GM23338 (cell line): ENCODE measurements around the gene TMEM247. TPM values are rescaled to one million over a fixed set of nuclear protein-coding genes. Genes with fewer than 3 reads are reported as not detected.

ENCODE experiments used
- ATAC-seq: fragments of 200-7000 bp; cut with Tn5 transposase; 3 replicates; pipeline ENCODE4 v1.9.1; 2020
- DNase-seq: peaks from one replicate; pipeline ENCODE4 v3.0.0-alpha.2; 2015; ENCODE audit warnings: low spot score
- H2AFZ ChIP-seq: fragments of 200-600 bp; sonication (generic); 2 replicates; pipeline ENCODE4 v1.8.0; 2016; ENCODE audit warnings: antibody characterized with exemption, mild to moderate bottlenecking, moderate library complexity
- H3F3A ChIP-seq: fragments of 200-600 bp; sonication (generic); replicated peaks from 2 replicates; pipeline ENCODE4 v1.8.0; 2017; ENCODE audit warnings: antibody characterized with exemption, mixed run types, low read depth
- H3K27ac ChIP-seq: fragments of 200-600 bp; sonication (generic); 2 replicates; pipeline ENCODE4 v1.6.1; 2016; ENCODE audit warnings: low read depth
- H3K27me3 ChIP-seq: fragments of 200-600 bp; sonication (generic); 2 replicates; pipeline ENCODE4 v1.8.0; 2016; ENCODE audit warnings: mild to moderate bottlenecking, mixed run types, moderate library complexity; ENCODE audit not compliant: insufficient read depth
- H3K36me3 ChIP-seq: fragments of 200-600 bp; sonication (generic); 2 replicates; pipeline ENCODE4 v1.8.0; 2016; ENCODE audit warnings: mild to moderate bottlenecking; ENCODE audit not compliant: insufficient read depth
- H3K4me1 ChIP-seq: fragments of 200-600 bp; sonication (generic); 2 replicates; pipeline ENCODE4 v1.8.0; 2016; ENCODE audit warnings: mild to moderate bottlenecking, moderate library complexity; ENCODE audit not compliant: insufficient read depth
- H3K4me2 ChIP-seq: fragments of 200-600 bp; sonication (generic); 2 replicates; pipeline ENCODE4 v1.7.1; 2017; ENCODE audit warnings: mixed run types
- H3K4me3 ChIP-seq: fragments of 200-600 bp; sonication (generic); 2 replicates; pipeline ENCODE4 v1.6.1; 2016; ENCODE audit warnings: mixed run types
- H3K79me2 ChIP-seq: fragments of 200-600 bp; sonication (generic); replicated peaks from 2 replicates; pipeline ENCODE4 v1.8.0; 2017; ENCODE audit warnings: mild to moderate bottlenecking; ENCODE audit not compliant: insufficient read depth
- H3K9me2 ChIP-seq: fragments of 200-600 bp; sonication (generic); 2 replicates; pipeline ENCODE4 v1.8.0; 2017; ENCODE audit not compliant: insufficient read depth
- H4K20me1 ChIP-seq: fragments of 200-600 bp; sonication (generic); replicated peaks from 2 replicates; pipeline ENCODE4 v1.8.0; 2017; ENCODE audit warnings: mild to moderate bottlenecking; ENCODE audit not compliant: insufficient read depth
- H3K27ac Mint-ChIP-seq: 2 replicates; pipeline ENCODE4 v1.8.0; 2020; ENCODE audit warnings: inconsistent platforms, mild to moderate bottlenecking, moderate library complexity, mixed read lengths
- H3K27me3 Mint-ChIP-seq: 3 replicates; pipeline ENCODE4 v1.8.0; 2022; ENCODE audit warnings: low read depth, mild to moderate bottlenecking, moderate library complexity, mixed read lengths, inconsistent platforms; ENCODE audit not compliant: insufficient read depth, poor library complexity
- H3K36me3 Mint-ChIP-seq: 3 replicates; pipeline ENCODE4 v1.8.0; 2021; ENCODE audit warnings: low read depth, mild to moderate bottlenecking, inconsistent platforms, moderate library complexity, mixed read lengths
- H3K4me1 Mint-ChIP-seq: 3 replicates; pipeline ENCODE4 v1.8.0; 2020; ENCODE audit warnings: mild to moderate bottlenecking, inconsistent platforms, mixed read lengths
- H3K4me3 Mint-ChIP-seq: 3 replicates; pipeline ENCODE4 v1.8.0; 2021; ENCODE audit warnings: moderate library complexity, mild to moderate bottlenecking, inconsistent platforms, mixed read lengths
- H3K9me3 Mint-ChIP-seq: 3 replicates; pipeline ENCODE4 v1.8.0; 2020; ENCODE audit warnings: moderate library complexity, mild to moderate bottlenecking, inconsistent platforms, mixed read lengths
- CREB1 ChIP-seq: fragments of 250-450 bp; sonication (Bioruptor Pico); IDR thresholded peaks from 2 replicates; pipeline ENCODE4 v1.5.0; 2020; ENCODE audit warnings: low read depth, mild to moderate bottlenecking, moderate library complexity
- EZH2 ChIP-seq: fragments of 200-600 bp; sonication (generic); IDR thresholded peaks from one replicate; pipeline ENCODE4 v1.8.0; 2017; ENCODE audit warnings: antibody characterized with exemption, mild to moderate bottlenecking, low read depth; ENCODE audit not compliant: unreplicated experiment
- EZH2phosphoT487 ChIP-seq: fragments of 200-600 bp; sonication (generic); IDR thresholded peaks from one replicate; pipeline ENCODE4 v1.8.1; 2018; ENCODE audit warnings: antibody characterized with exemption; ENCODE audit not compliant: unreplicated experiment
- JUNB ChIP-seq: IDR thresholded peaks from one replicate; pipeline ENCODE4 v1.6.1; 2016; ENCODE audit warnings: antibody characterized with exemption; ENCODE audit not compliant: unreplicated experiment
- NANOG ChIP-seq: IDR thresholded peaks from 2 replicates; pipeline ENCODE4 v1.6.1; 2016; ENCODE audit warnings: antibody characterized with exemption, borderline replicate concordance
- POLR2AphosphoS5 ChIP-seq: IDR thresholded peaks from 2 replicates; pipeline ENCODE4 v1.6.1; 2016; ENCODE audit warnings: antibody characterized with exemption, low read depth
- STAT1 ChIP-seq: IDR thresholded peaks from one replicate; pipeline ENCODE4 v1.6.1; 2016; ENCODE audit warnings: antibody characterized with exemption; ENCODE audit not compliant: unreplicated experiment
- ZNF114 ChIP-seq: fragments of 250-450 bp; sonication (Bioruptor Pico); IDR thresholded peaks from 2 replicates; pipeline ENCODE4 v1.5.0; 2020; ENCODE audit warnings: mild to moderate bottlenecking, moderate library complexity
- ZNF331 ChIP-seq: fragments of 250-450 bp; sonication (Bioruptor Pico); IDR thresholded peaks from 2 replicates; pipeline ENCODE4 v1.5.0; 2020; ENCODE audit warnings: low read depth, mild to moderate bottlenecking, moderate library complexity
- polyA plus RNA-seq: library from polyadenylated mRNA; unstranded; fragments of >200 nt; fragmentation: Nextera tagmentation; extraction: Ambion mirVana; gene quantifications from 2 replicates; pipeline ENCODE4 v1.2.1, GENCODE V29; 2016
- total RNA-seq: library from RNA; depleted of rRNA; stranded (reverse); fragments of >200 nt; shearing (Covaris generic); gene quantifications from 2 replicates; pipeline ENCODE4 v1.2.3, GENCODE V29; 2014
- TF ChIP-seq, protein P1 (sequence below): fragments of 250-450 bp; sonication (Bioruptor Pico); IDR thresholded peaks from 2 replicates; pipeline ENCODE4 v1.5.0; 2020; ENCODE audit warnings: mild to moderate bottlenecking, moderate library complexity
- TF ChIP-seq, protein P2 (sequence below), 2 experiments: fragments of 200-600 bp in 1 of 2; sonication (generic) in 1 of 2; conservative IDR thresholded peaks; 2 replicates each; pipeline versions ENCODE4 v1.5.1 to v1.6.1; 2016 to 2017; ENCODE audit warnings: antibody characterized with exemption in 2 of 2, low read depth in 2 of 2, mild to moderate bottlenecking in 2 of 2, moderate library complexity in 1 of 2
- TF ChIP-seq, protein P3 (sequence below): IDR thresholded peaks from 2 replicates; pipeline ENCODE4 v1.6.1; 2016; ENCODE audit warnings: antibody characterized with exemption
- TF ChIP-seq, protein P4 (sequence below): IDR thresholded peaks from one replicate; pipeline ENCODE4 v1.6.1; 2018; ENCODE audit warnings: antibody characterized with exemption; ENCODE audit not compliant: unreplicated experiment

TMEM247 gene
- total and polyA plus RNA-seq, 2 experiments from 2014 or later, result not detected

DNA sequence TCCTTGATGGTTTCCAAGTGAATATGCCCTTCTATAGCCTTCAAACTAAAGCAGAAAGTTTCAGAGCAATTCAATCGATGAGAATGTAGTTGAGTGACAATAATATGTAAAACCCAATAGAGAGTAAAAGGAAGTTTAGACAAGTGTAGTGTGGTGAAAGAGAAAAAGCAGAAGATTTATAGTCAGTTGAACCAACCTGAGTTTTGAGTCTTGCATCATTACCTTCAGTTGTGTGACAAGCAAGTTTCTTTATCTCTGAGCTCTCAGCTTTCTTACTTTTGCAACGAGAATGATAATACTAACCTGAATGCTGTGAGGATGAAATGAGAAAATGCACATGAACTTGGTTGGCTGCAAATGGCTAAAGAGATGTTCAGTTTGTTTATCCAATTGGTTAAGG lies 40.6 kb upstream of the TMEM247 start:
- Histone ChIP-seq H3K36me3 (no peaks in the 10 kb centered on the region), H4K20me1 (no peaks in the 10 kb centered on the region), H3F3A (no peaks in the 10 kb centered on the region), H3K27me3 (no peaks in the 10 kb centered on the region), H3K27ac (no peak overlapping the region), H3K4me2 (no peak overlapping the region), H3K4me3 (no peak overlapping the region), H2AFZ (no peak overlapping the region), H3K79me2 (no peaks in the 10 kb centered on the region), H3K9me2 (peaks cover 27% of the 10 kb centered on the region), H3K4me1 (no peaks in the 10 kb centered on the region; the same call in 1 of the 2 replicates)
- ATAC-seq (no peak), DNase-seq (no peak)
- H3K27ac Mint-ChIP-seq, result no peak overlapping the region
- TF ChIP-seq ZNF331 (CRISPR knock-in tag), result no peak
- TF ChIP-seq POLR2AphosphoS5, result no peak
- TF ChIP-seq JUNB, result no peak
- TF ChIP-seq, protein P1, sequence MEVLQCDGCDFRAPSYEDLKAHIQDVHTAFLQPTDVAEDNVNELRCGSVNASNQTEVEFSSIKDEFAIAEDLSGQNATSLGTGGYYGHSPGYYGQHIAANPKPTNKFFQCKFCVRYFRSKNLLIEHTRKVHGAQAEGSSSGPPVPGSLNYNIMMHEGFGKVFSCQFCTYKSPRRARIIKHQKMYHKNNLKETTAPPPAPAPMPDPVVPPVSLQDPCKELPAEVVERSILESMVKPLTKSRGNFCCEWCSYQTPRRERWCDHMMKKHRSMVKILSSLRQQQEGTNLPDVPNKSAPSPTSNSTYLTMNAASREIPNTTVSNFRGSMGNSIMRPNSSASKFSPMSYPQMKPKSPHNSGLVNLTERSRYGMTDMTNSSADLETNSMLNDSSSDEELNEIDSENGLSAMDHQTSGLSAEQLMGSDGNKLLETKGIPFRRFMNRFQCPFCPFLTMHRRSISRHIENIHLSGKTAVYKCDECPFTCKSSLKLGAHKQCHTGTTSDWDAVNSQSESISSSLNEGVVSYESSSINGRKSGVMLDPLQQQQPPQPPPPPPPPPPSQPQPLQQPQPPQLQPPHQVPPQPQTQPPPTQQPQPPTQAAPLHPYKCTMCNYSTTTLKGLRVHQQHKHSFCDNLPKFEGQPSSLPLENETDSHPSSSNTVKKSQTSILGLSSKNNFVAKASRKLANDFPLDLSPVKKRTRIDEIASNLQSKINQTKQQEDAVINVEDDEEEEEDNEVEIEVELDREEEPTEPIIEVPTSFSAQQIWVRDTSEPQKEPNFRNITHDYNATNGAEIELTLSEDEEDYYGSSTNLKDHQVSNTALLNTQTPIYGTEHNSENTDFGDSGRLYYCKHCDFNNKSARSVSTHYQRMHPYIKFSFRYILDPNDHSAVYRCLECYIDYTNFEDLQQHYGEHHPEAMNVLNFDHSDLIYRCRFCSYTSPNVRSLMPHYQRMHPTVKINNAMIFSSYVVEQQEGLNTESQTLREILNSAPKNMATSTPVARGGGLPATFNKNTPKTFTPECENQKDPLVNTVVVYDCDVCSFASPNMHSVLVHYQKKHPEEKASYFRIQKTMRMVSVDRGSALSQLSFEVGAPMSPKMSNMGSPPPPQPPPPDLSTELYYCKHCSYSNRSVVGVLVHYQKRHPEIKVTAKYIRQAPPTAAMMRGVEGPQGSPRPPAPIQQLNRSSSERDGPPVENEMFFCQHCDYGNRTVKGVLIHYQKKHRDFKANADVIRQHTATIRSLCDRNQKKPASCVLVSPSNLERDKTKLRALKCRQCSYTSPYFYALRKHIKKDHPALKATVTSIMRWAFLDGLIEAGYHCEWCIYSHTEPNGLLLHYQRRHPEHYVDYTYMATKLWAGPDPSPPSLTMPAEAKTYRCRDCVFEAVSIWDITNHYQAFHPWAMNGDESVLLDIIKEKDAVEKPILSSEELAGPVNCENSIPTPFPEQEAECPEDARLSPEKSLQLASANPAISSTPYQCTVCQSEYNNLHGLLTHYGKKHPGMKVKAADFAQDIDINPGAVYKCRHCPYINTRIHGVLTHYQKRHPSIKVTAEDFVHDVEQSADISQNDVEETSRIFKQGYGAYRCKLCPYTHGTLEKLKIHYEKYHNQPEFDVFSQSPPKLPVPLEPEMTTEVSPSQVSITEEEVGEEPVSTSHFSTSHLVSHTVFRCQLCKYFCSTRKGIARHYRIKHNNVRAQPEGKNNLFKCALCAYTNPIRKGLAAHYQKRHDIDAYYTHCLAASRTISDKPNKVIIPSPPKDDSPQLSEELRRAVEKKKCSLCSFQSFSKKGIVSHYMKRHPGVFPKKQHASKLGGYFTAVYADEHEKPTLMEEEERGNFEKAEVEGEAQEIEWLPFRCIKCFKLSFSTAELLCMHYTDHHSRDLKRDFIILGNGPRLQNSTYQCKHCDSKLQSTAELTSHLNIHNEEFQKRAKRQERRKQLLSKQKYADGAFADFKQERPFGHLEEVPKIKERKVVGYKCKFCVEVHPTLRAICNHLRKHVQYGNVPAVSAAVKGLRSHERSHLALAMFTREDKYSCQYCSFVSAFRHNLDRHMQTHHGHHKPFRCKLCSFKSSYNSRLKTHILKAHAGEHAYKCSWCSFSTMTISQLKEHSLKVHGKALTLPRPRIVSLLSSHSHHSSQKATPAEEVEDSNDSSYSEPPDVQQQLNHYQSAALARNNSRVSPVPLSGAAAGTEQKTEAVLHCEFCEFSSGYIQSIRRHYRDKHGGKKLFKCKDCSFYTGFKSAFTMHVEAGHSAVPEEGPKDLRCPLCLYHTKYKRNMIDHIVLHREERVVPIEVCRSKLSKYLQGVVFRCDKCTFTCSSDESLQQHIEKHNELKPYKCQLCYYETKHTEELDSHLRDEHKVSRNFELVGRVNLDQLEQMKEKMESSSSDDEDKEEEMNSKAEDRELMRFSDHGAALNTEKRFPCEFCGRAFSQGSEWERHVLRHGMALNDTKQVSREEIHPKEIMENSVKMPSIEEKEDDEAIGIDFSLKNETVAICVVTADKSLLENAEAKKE (CRISPR knock-in tag), result no peak
- TF ChIP-seq, protein P2, sequence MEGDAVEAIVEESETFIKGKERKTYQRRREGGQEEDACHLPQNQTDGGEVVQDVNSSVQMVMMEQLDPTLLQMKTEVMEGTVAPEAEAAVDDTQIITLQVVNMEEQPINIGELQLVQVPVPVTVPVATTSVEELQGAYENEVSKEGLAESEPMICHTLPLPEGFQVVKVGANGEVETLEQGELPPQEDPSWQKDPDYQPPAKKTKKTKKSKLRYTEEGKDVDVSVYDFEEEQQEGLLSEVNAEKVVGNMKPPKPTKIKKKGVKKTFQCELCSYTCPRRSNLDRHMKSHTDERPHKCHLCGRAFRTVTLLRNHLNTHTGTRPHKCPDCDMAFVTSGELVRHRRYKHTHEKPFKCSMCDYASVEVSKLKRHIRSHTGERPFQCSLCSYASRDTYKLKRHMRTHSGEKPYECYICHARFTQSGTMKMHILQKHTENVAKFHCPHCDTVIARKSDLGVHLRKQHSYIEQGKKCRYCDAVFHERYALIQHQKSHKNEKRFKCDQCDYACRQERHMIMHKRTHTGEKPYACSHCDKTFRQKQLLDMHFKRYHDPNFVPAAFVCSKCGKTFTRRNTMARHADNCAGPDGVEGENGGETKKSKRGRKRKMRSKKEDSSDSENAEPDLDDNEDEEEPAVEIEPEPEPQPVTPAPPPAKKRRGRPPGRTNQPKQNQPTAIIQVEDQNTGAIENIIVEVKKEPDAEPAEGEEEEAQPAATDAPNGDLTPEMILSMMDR (conservative IDR thresholded peaks at IDR 0.05; ENCODE audit: low read depth in 2 of 2), result no peak
- no peak for TF ChIP-seq EZH2
- TF ChIP-seq, protein P3, sequence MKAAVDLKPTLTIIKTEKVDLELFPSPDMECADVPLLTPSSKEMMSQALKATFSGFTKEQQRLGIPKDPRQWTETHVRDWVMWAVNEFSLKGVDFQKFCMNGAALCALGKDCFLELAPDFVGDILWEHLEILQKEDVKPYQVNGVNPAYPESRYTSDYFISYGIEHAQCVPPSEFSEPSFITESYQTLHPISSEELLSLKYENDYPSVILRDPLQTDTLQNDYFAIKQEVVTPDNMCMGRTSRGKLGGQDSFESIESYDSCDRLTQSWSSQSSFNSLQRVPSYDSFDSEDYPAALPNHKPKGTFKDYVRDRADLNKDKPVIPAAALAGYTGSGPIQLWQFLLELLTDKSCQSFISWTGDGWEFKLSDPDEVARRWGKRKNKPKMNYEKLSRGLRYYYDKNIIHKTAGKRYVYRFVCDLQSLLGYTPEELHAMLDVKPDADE, result no peak
- no peak for TF ChIP-seq NANOG
- TF ChIP-seq, protein P4, sequence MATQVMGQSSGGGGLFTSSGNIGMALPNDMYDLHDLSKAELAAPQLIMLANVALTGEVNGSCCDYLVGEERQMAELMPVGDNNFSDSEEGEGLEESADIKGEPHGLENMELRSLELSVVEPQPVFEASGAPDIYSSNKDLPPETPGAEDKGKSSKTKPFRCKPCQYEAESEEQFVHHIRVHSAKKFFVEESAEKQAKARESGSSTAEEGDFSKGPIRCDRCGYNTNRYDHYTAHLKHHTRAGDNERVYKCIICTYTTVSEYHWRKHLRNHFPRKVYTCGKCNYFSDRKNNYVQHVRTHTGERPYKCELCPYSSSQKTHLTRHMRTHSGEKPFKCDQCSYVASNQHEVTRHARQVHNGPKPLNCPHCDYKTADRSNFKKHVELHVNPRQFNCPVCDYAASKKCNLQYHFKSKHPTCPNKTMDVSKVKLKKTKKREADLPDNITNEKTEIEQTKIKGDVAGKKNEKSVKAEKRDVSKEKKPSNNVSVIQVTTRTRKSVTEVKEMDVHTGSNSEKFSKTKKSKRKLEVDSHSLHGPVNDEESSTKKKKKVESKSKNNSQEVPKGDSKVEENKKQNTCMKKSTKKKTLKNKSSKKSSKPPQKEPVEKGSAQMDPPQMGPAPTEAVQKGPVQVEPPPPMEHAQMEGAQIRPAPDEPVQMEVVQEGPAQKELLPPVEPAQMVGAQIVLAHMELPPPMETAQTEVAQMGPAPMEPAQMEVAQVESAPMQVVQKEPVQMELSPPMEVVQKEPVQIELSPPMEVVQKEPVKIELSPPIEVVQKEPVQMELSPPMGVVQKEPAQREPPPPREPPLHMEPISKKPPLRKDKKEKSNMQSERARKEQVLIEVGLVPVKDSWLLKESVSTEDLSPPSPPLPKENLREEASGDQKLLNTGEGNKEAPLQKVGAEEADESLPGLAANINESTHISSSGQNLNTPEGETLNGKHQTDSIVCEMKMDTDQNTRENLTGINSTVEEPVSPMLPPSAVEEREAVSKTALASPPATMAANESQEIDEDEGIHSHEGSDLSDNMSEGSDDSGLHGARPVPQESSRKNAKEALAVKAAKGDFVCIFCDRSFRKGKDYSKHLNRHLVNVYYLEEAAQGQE, result no peak
- TF ChIP-seq EZH2phosphoT487, result no peak
- TF ChIP-seq CREB1, result no peak
- no peak for TF ChIP-seq STAT1
- no peak for TF ChIP-seq ZNF114 (CRISPR knock-in tag)
- H3K4me1 Mint-ChIP-seq, result peaks cover 4% of the 10 kb centered on the region; the same call in 2 of the 3 replicates
- no peaks in the 10 kb centered on the region for H3K36me3 Mint-ChIP-seq
- H3K9me3 Mint-ChIP-seq, result no peaks in the 10 kb centered on the region
- no peak overlapping the region for H3K4me3 Mint-ChIP-seq
- H3K27me3 Mint-ChIP-seq, result no peaks in the 10 kb centered on the region
